ENCODE data around the gene PCYT1B. TPM values are rescaled to one million over a fixed set of nuclear protein-coding genes. Genes with fewer than 3 reads are reported as not detected.

The PCYT1B gene
- not detected for total RNA-seq
- 0.01 TPM for polyA plus RNA-seq (2013, experiment 1 of 2)
- polyA plus RNA-seq (2013, experiment 2 of 2) = 0.11 TPM
- total RNA-seq = 0 to 0.87 (median 0.12) reads per million in 172 experiments

GRCh38 chrX:24647257-24648058, at the start of gene PCYT1B:
PCYT1B (minus strand) TSS chrX:24647347; CDS start chrX:24647105, 242 bp downstream.
- H3K9me3 ChIP-seq (ENCODE audit: control insufficient read depth in 1 of 2, insufficient read depth in 1 of 2, low read length in 2 of 2) = no peaks in the 10 kb centered on the region

DNA sequence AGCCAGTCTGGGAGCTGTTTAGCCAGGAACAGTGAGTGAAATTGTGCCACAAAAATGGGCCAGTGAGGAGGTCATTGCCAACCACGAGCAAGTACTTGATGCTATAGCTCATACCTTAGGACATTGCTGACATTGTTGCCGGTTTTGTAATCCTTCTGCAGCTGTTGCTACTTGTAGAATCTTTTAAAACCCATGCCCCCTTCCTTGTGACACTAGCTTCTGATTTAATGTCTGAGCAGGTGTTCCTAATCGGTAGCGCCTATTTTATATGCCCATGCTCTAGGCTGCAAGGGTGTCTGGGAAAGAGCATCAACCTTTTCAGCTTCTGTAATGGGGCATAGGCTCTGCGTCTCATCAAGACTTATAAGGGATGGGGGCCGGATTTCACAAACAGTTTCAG, 49.1 kb upstream of the PCYT1B start:
- Histone ChIP-seq H3K4me1 (ENCODE audit: insufficient read depth, low read length) (peaks cover 5% of the 10 kb centered on the region), H3K4me3 (ENCODE audit: low read length) (no peak overlapping the region), H3K9me3 (ENCODE audit: control insufficient read depth in 1 of 2, insufficient read depth in 1 of 2, low read length in 2 of 2) (no peaks in the 10 kb centered on the region), H3K27me3 (ENCODE audit: control insufficient read depth in 1 of 2, insufficient read depth in 2 of 2, low read length in 2 of 2) (no peaks in the 10 kb centered on the region), H3K36me3 (ENCODE audit: insufficient read depth, low read length) (peaks cover 7% of the 10 kb centered on the region), H3K27ac (ENCODE audit: low read depth in 1 of 2, low read length in 2 of 2) (no peak overlapping the region)
- no peak for DNase-seq
- CTCF ChIA-PET = no interaction called here
- no peak for TF ChIP-seq CTCF (IDR thresholded peaks at IDR 0.05)
- ATAC-seq (ENCODE audit: poor library complexity) = no peak
- peaks cover 19% of the 10 kb centered on the region for H3K4me1 Mint-ChIP-seq (ENCODE audit: low read depth)
- no peak overlapping the region for H3K4me3 Mint-ChIP-seq
- H3K27me3 Mint-ChIP-seq = no peaks in the 10 kb centered on the region
- H3K27ac Mint-ChIP-seq = no peak overlapping the region
- POLR2A ChIA-PET = no interaction called here
- H3K9me3 Mint-ChIP-seq = no peaks in the 10 kb centered on the region
- intact Hi-C loops (cut with DNase I, micrococcal nuclease) = no loop called here
- H3K36me3 Mint-ChIP-seq (ENCODE audit: low read depth) = peaks cover 10% of the 10 kb centered on the region

More at GRCh38 chrX:24647257-24648058, at the start of gene PCYT1B:
- Mint-ChIP-seq H3K27ac (no peak within 1 kb of the TSS), H3K4me1 (ENCODE audit: low read depth) (peaks cover 16% of the 10 kb centered on the region), H3K4me3 (peak within 1 kb of the TSS; percentile 86), H3K36me3 (ENCODE audit: low read depth) (no peaks in the 10 kb centered on the region), H3K9me3 (no peaks in the 10 kb centered on the region), H3K27me3 (peaks cover 16% of the 10 kb centered on the region)
- intact Hi-C loops (cut with DNase I, micrococcal nuclease) = no loop called here
- no peak for TF ChIP-seq CTCF (IDR thresholded peaks at IDR 0.05)
- Histone ChIP-seq H3K4me3 (ENCODE audit: low read length) (peak within 1 kb of the TSS; percentile 34), H3K36me3 (ENCODE audit: insufficient read depth, low read length) (no peaks in the 10 kb centered on the region), H3K4me1 (ENCODE audit: insufficient read depth, low read length) (peaks cover 13% of the 10 kb centered on the region), H3K27me3 (ENCODE audit: control insufficient read depth in 1 of 2, insufficient read depth in 2 of 2, low read length in 2 of 2) (peaks cover 0 to 3% of the 10 kb centered on the region in 2 experiments), H3K27ac (ENCODE audit: low read depth in 1 of 2, low read length in 2 of 2) (no peak within 1 kb of the TSS)
- ATAC-seq (ENCODE audit: poor library complexity) = peak; percentile 99
- CTCF ChIA-PET = no interaction called here
- peak; percentile 11 to 71 (median 39) for DNase-seq
- POLR2A ChIA-PET = interaction anchor here (0.7 kb wide), 1 partner anchor 204 kb away, joined by 3 read pairs; no protein-coding TSS in a partner anchor

- H3K27me3 Mint-ChIP-seq = no peaks in the 10 kb centered on the region
- no peak for TF ChIP-seq CTCF (IDR thresholded peaks at IDR 0.05)
- H3K4me1 Mint-ChIP-seq (ENCODE audit: low read depth) = peaks cover 19% of the 10 kb centered on the region
- no peak overlapping the region for H3K27ac ChIP-seq (ENCODE audit: low read depth in 1 of 2, low read length in 2 of 2)
- no peaks in the 10 kb centered on the region for H3K9me3 ChIP-seq (ENCODE audit: control insufficient read depth in 1 of 2, insufficient read depth in 1 of 2, low read length in 2 of 2)
- intact Hi-C loops (cut with DNase I, micrococcal nuclease) = no loop called here
- ATAC-seq (ENCODE audit: poor library complexity) (no peak), DNase-seq (peak in 1 of 14 experiments; percentile 2)
- ChIA-PET CTCF (no interaction called here), POLR2A (interaction anchor here (0.9 kb wide), 1 partner anchor 57 kb away, joined by 3 read pairs; no protein-coding TSS in a partner anchor)
- no peaks in the 10 kb centered on the region for H3K27me3 ChIP-seq (ENCODE audit: control insufficient read depth in 1 of 2, insufficient read depth in 2 of 2, low read length in 2 of 2)
- H3K36me3 Mint-ChIP-seq (ENCODE audit: low read depth) = peaks cover 2% of the 10 kb centered on the region
- H3K4me3 ChIP-seq (ENCODE audit: low read length) = no peak overlapping the region
- H3K9me3 Mint-ChIP-seq = no peaks in the 10 kb centered on the region
- H3K36me3 ChIP-seq (ENCODE audit: insufficient read depth, low read length) = peaks cover 2% of the 10 kb centered on the region
- peaks cover 5% of the 10 kb centered on the region for H3K4me1 ChIP-seq (ENCODE audit: insufficient read depth, low read length)
- peak overlapping the region; percentile 92 for H3K4me3 Mint-ChIP-seq
- peak overlapping the region; percentile 51 for H3K27ac Mint-ChIP-seq
Measured at GRCh38 chrX:24694825-24695224, 47.7 kb upstream of the PCYT1B start.
